Esophagus squamous epithelium (tissue), 5 donors: ENCODE data around the gene ARHGAP9. TPM values are rescaled to one million over a fixed set of nuclear protein-coding genes. Genes with fewer than 3 reads are reported as not detected.

ENCODE experiments used
- DNase-seq: peaks from one replicate; lab custom pipeline; 2025; lab: John Stamatoyannopoulos, UW
- H3K27ac ChIP-seq, 4 donors: fragments of 200-600 bp; sonication (generic); one replicate each; pipeline ENCODE4 v1.5.1; 2016 to 2019; ENCODE audit warnings: mild to moderate bottlenecking in 1 of 4
- H3K27me3 ChIP-seq, 4 donors: fragments of 200-600 bp; sonication (generic); 1 replicate in 3 of 4; 2 replicates in 1 of 4; pipeline versions ENCODE4 v1.5.1 to v1.6.0; 2017 to 2021; ENCODE audit warnings: antibody characterized with exemption in 1 of 4
- H3K36me3 ChIP-seq, 3 donors: fragments of 200-600 bp; sonication (generic); one replicate each; pipeline ENCODE4 v1.5.1; 2016 to 2019
- H3K4me1 ChIP-seq, 3 donors: fragments of 200-600 bp; sonication (generic); one replicate each; pipeline ENCODE4 v1.5.1; 2017 to 2019
- H3K4me3 ChIP-seq, 4 donors: fragments of 200-600 bp; sonication (generic); 1 replicate in 3 of 4; 2 replicates in 1 of 4; pipeline ENCODE4 v1.5.1; 2016 to 2019; ENCODE audit warnings: mild to moderate bottlenecking in 2 of 4, moderate library complexity in 1 of 4
- H3K9me3 ChIP-seq, 3 donors: fragments of 200-600 bp; sonication (generic); one replicate each; pipeline ENCODE4 v1.5.1; 2016 to 2019
- CTCF ChIP-seq, 6 experiments: fragments of 450-650 bp in 4 of 6; fragments of 200-600 bp in 2 of 6; sonication (generic) in 2 of 6; IDR thresholded peaks; one replicate each; pipeline ENCODE4 v1.5.1; 2016 to 2019; ENCODE audit warnings: antibody characterized with exemption in 6 of 6, mild to moderate bottlenecking in 4 of 6, moderate library complexity in 4 of 6
- POLR2A ChIP-seq, 4 donors: fragments of 450-650 bp; IDR thresholded peaks; one replicate each; pipeline ENCODE4 v1.6.1; 2017; ENCODE audit warnings: antibody characterized with exemption in 4 of 4, mild to moderate bottlenecking in 4 of 4, moderate library complexity in 3 of 4
- WGBS, 2 donors: methylation state at CpG; one replicate each; pipeline ENCODE4 v1.1.5; 2018; 5-methylcytosine and 5-hydroxymethylcytosine counted together
- intact Hi-C: fragments of 100-400 bp; cut with DNase I; formaldehyde crosslinking; loops from one replicate; pipeline ENCODE4 v1.15.0; 2022
- total RNA-seq, 4 donors: library from RNA; depleted of rRNA; stranded (reverse); fragments of >200 nt; gene quantifications; one replicate each; pipeline ENCODE4 v1.1.0, GENCODE V29; 2016
- donor health status: DM: yes; HTN: yes; CAD: no.

ARHGAP9 gene
- total RNA-seq, 4 donors from 2014 or later = 4.5 to 20.4 (median 11.3) TPM

- Histone ChIP-seq H3K27me3 (no peaks in the 10 kb centered on the region), H3K9me3 (peaks cover 0 to 7% (median 0%) of the 10 kb centered on the region in 3 donors), H3K4me1 (no peaks in the 10 kb centered on the region), H3K27ac (no peak overlapping the region), H3K36me3 (no peaks in the 10 kb centered on the region), H3K4me3 (no peak overlapping the region)
- intact Hi-C loops = no loop called here
- no peak for DNase-seq
- TF ChIP-seq POLR2A (IDR thresholded peaks at IDR 0.05) (no peak), CTCF (IDR thresholded peaks at IDR 0.05) (no peak)
- 86 to 87% methylated on average over 1 of the region's 1 CpG for WGBS, 2 donors
These were observed 41.3 kb downstream of the ARHGAP9 start for GRCh38 chr12:57438400-57438799.

GRCh38 chr12:57435293-57435692 is 44.4 kb downstream of the ARHGAP9 start:
- no peak for DNase-seq
- intact Hi-C loops = no loop called here
- TF ChIP-seq POLR2A (IDR thresholded peaks at IDR 0.05) (no peak), CTCF (IDR thresholded peaks at IDR 0.05) (no peak)
- H3K27ac ChIP-seq = no peak overlapping the region
- H3K36me3 ChIP-seq = no peaks in the 10 kb centered on the region
- H3K27me3 ChIP-seq = no peaks in the 10 kb centered on the region
- no peaks in the 10 kb centered on the region for H3K9me3 ChIP-seq
- peaks cover 0 to 7% (median 0%) of the 10 kb centered on the region in 3 donors for H3K4me1 ChIP-seq
- H3K4me3 ChIP-seq = no peak overlapping the region
- 63 to 74% methylated on average over 3 to 4 of the region's 4 CpGs for WGBS, 2 donors

GRCh38 chr12:57434517-57435223 is 45.0 kb downstream of the ARHGAP9 start, which contains the start of gene INHBC:
Gene INHBC (plus strand): TSS chr12:57434784. CDS start chr12:57434887, 103 bp downstream.
- H3K36me3 ChIP-seq = no peaks in the 10 kb centered on the region
- intact Hi-C loops = no loop called here
- WGBS, 2 donors = 65 to 66% methylated on average over 3 to 4 of the region's 8 CpGs
- no peak for DNase-seq
- H3K4me1 ChIP-seq = peaks cover under 1 to 11% (median 2%) of the 10 kb centered on the region in 3 donors
- no peak within 1 kb of the TSS for H3K4me3 ChIP-seq
- TF ChIP-seq CTCF (IDR thresholded peaks at IDR 0.05) (no peak), POLR2A (IDR thresholded peaks at IDR 0.05) (no peak)
- no peaks in the 10 kb centered on the region for H3K27me3 ChIP-seq
- H3K9me3 ChIP-seq = no peaks in the 10 kb centered on the region
- H3K27ac ChIP-seq = no peak within 1 kb of the TSS

GRCh38 chr12:57433370-57433769 is 46.3 kb downstream of the ARHGAP9 start:
- Histone ChIP-seq H3K36me3 (no peaks in the 10 kb centered on the region), H3K4me3 (no peak overlapping the region), H3K9me3 (no peaks in the 10 kb centered on the region), H3K27ac (no peak overlapping the region), H3K4me1 (peaks cover 5 to 24% (median 11%) of the 10 kb centered on the region in 3 donors), H3K27me3 (no peaks in the 10 kb centered on the region)
- 76 to 83% methylated on average over 3 of the region's 3 CpGs for WGBS, 2 donors
- no peak for DNase-seq
- TF ChIP-seq CTCF (IDR thresholded peaks at IDR 0.05) (no peak), POLR2A (IDR thresholded peaks at IDR 0.05) (no peak)
- intact Hi-C loops = no loop called here

- no peak for DNase-seq
These were observed 47.9 kb downstream of the ARHGAP9 start for GRCh38 chr12:57431654-57432188.

More at GRCh38 chr12:57431654-57432188, 47.9 kb downstream of the ARHGAP9 start:
- Histone ChIP-seq H3K27me3 (no peaks in the 10 kb centered on the region), H3K4me1 (peaks cover 5 to 25% (median 11%) of the 10 kb centered on the region in 3 donors), H3K36me3 (no peaks in the 10 kb centered on the region), H3K4me3 (peak overlapping the region in 3 of 4 donors; percentile 81 to 95 (median 84)), H3K9me3 (no peaks in the 10 kb centered on the region), H3K27ac (peak overlapping the region; percentile 96 to 99 (median 98))
- intact Hi-C loops = no loop called here
- WGBS, 2 donors = 74 to 79% methylated on average over 9 to 11 of the region's 11 CpGs
- TF ChIP-seq POLR2A (IDR thresholded peaks at IDR 0.05) (no peak), CTCF (IDR thresholded peaks at IDR 0.05) (no peak)
